Measurements from ENCODE around the gene CCDC149. TPM values are rescaled to one million over a fixed set of nuclear protein-coding genes. Genes with fewer than 3 reads are reported as not detected.

Gene CCDC149
- total RNA-seq, 1 experiment from 2014 or later: 8.9 TPM

GRCh38 chr4:24842356-24842755, 70.5 kb downstream of the CCDC149 start:
- H3K4me3 Mint-ChIP-seq (ENCODE audit: low read depth, unreplicated experiment): no peak overlapping the region
- H3K36me3 Mint-ChIP-seq (ENCODE audit: insufficient read depth, unreplicated experiment): peaks cover 4% of the 10 kb centered on the region
- CTCF ChIA-PET: interaction anchor here (0.6 to 0.8 kb wide), 2 partner anchors 49 to 1509 kb away, joined by 3 read pairs; no protein-coding TSS in a partner anchor
- TF ChIP-seq CTCF (IDR thresholded peaks at IDR 0.05; ENCODE audit: unreplicated experiment): no peak
- no peaks in the 10 kb centered on the region for H3K27me3 Mint-ChIP-seq (ENCODE audit: unreplicated experiment)
- peaks cover 29% of the 10 kb centered on the region for H3K4me1 Mint-ChIP-seq (ENCODE audit: low read depth, unreplicated experiment)
- intact Hi-C loops (cut with micrococcal nuclease; ENCODE audit: unreplicated experiment): no loop called here
- no peaks in the 10 kb centered on the region for H3K9me3 Mint-ChIP-seq (ENCODE audit: low read depth, unreplicated experiment)
- DNase-seq: no peak
- no peak overlapping the region for H3K27ac Mint-ChIP-seq (ENCODE audit: unreplicated experiment)
- BruUV-seq (replicated peaks): no TSS peak

- no peak for TF ChIP-seq CTCF (IDR thresholded peaks at IDR 0.05; ENCODE audit: unreplicated experiment)
- Mint-ChIP-seq H3K36me3 (ENCODE audit: insufficient read depth, unreplicated experiment) (peaks cover 4% of the 10 kb centered on the region), H3K4me1 (ENCODE audit: low read depth, unreplicated experiment) (peaks cover 29% of the 10 kb centered on the region), H3K27ac (ENCODE audit: unreplicated experiment) (peak overlapping the region; percentile 69), H3K9me3 (ENCODE audit: low read depth, unreplicated experiment) (no peaks in the 10 kb centered on the region), H3K4me3 (ENCODE audit: low read depth, unreplicated experiment) (no peak overlapping the region), H3K27me3 (ENCODE audit: unreplicated experiment) (no peaks in the 10 kb centered on the region)
- CTCF ChIA-PET: interaction anchor here (0.5 kb wide), 1 partner anchor 45 kb away, joined by 5 read pairs; no protein-coding TSS in a partner anchor
- intact Hi-C loops (cut with micrococcal nuclease; ENCODE audit: unreplicated experiment): no loop called here
- DNase-seq: peak; percentile 12
- BruUV-seq (replicated peaks): no TSS peak
These were observed 71.9 kb downstream of the CCDC149 start for GRCh38 chr4:24840826-24841543.

- H3K27ac Mint-ChIP-seq (ENCODE audit: unreplicated experiment): no peak overlapping the region
- CTCF ChIA-PET: no interaction called here
- intact Hi-C loops (cut with micrococcal nuclease; ENCODE audit: unreplicated experiment): no loop called here
- no TSS peak for BruUV-seq (replicated peaks)
- H3K4me3 Mint-ChIP-seq (ENCODE audit: low read depth, unreplicated experiment): no peak overlapping the region
- no peak for TF ChIP-seq CTCF (IDR thresholded peaks at IDR 0.05; ENCODE audit: unreplicated experiment)
- H3K36me3 Mint-ChIP-seq (ENCODE audit: insufficient read depth, unreplicated experiment): peaks cover 4% of the 10 kb centered on the region
- H3K9me3 Mint-ChIP-seq (ENCODE audit: low read depth, unreplicated experiment): no peaks in the 10 kb centered on the region
- H3K27me3 Mint-ChIP-seq (ENCODE audit: unreplicated experiment): no peaks in the 10 kb centered on the region
- DNase-seq: no peak
- H3K4me1 Mint-ChIP-seq (ENCODE audit: low read depth, unreplicated experiment): peaks cover 29% of the 10 kb centered on the region
These were observed 72.5 kb downstream of the CCDC149 start for GRCh38 chr4:24840362-24840761.

- intact Hi-C loops (cut with micrococcal nuclease; ENCODE audit: unreplicated experiment): no loop called here
- CTCF ChIA-PET: no interaction called here
- no peak overlapping the region for H3K4me3 Mint-ChIP-seq (ENCODE audit: low read depth, unreplicated experiment)
These were observed 75.1 kb downstream of the CCDC149 start for GRCh38 chr4:24837781-24838180.

More at GRCh38 chr4:24837781-24838180, 75.1 kb downstream of the CCDC149 start:
- Mint-ChIP-seq H3K27ac (ENCODE audit: unreplicated experiment) (no peak overlapping the region), H3K4me1 (ENCODE audit: low read depth, unreplicated experiment) (peaks cover 13% of the 10 kb centered on the region), H3K36me3 (ENCODE audit: insufficient read depth, unreplicated experiment) (peaks cover 4% of the 10 kb centered on the region), H3K9me3 (ENCODE audit: low read depth, unreplicated experiment) (no peaks in the 10 kb centered on the region), H3K27me3 (ENCODE audit: unreplicated experiment) (no peaks in the 10 kb centered on the region)
- no peak for DNase-seq
- no peak for TF ChIP-seq CTCF (IDR thresholded peaks at IDR 0.05; ENCODE audit: unreplicated experiment)
- no TSS peak for BruUV-seq (replicated peaks)

All from Calu3 (cell line).